ENCODE results near the gene MOB1B. TPM values are rescaled to one million over a fixed set of nuclear protein-coding genes. Genes with fewer than 3 reads are reported as not detected.

MOB1B gene
- total and polyA plus RNA-seq, 2 experiments from 2014 or later: 7.9 to 30.2 TPM

DNA sequence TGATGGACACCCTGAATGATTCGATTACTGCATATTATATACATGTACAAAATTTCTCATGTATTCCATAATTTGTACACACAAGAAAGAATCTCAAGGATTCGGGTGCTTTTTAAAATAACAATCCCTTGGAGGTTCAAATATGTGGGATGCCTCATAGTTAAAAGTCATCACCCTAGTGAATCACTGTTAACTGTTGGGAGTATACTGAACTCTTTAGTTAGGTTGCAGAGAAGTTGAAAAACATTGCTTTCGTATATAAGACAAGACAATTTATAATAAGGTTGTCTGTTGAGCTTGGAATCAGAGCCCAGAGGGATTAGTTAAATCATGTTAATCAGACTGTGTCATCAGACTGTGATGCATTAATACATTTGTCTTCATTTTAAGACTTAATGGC is 106.9 kb downstream of the MOB1B start:
- Histone ChIP-seq H3F3A (replicated peaks; ENCODE audit: low read depth) (no peaks in the 10 kb centered on the region), H3K4me2 (no peak overlapping the region), H4K20me1 (replicated peaks; ENCODE audit: insufficient read depth) (peaks cover 6% of the 10 kb centered on the region; the same call in 1 of the 2 replicates), H3K27ac (ENCODE audit: low read depth) (no peak overlapping the region), H3K27me3 (ENCODE audit: insufficient read depth) (no peaks in the 10 kb centered on the region), H2AFZ (no peak overlapping the region), H3K4me3 (no peak overlapping the region), H3K36me3 (ENCODE audit: insufficient read depth) (no peaks in the 10 kb centered on the region; the same call in 1 of the 2 replicates), H3K9me2 (ENCODE audit: insufficient read depth) (no peaks in the 10 kb centered on the region), H3K4me1 (ENCODE audit: insufficient read depth) (peaks cover 15% of the 10 kb centered on the region), H3K79me2 (replicated peaks; ENCODE audit: insufficient read depth) (peaks cover 56% of the 10 kb centered on the region)
- H3K9me3 Mint-ChIP-seq: peaks cover 20% of the 10 kb centered on the region
- no peak for DNase-seq (ENCODE audit: low spot score)
- TF ChIP-seq POLR2AphosphoS5 (IDR thresholded peaks at IDR 0.05; ENCODE audit: low read depth) (no peak), STAT1 (IDR thresholded peaks at IDR 0.05; ENCODE audit: unreplicated experiment) (no peak)
- no peak overlapping the region for H3K27ac Mint-ChIP-seq
- H3K4me3 Mint-ChIP-seq: no peak overlapping the region
- peaks cover 31% of the 10 kb centered on the region for H3K4me1 Mint-ChIP-seq
- no peak for ATAC-seq
- H3K27me3 Mint-ChIP-seq (ENCODE audit: insufficient read depth, low read depth, poor library complexity): peaks cover 10% of the 10 kb centered on the region
- peaks cover 32% of the 10 kb centered on the region for H3K36me3 Mint-ChIP-seq (ENCODE audit: low read depth)

DNA sequence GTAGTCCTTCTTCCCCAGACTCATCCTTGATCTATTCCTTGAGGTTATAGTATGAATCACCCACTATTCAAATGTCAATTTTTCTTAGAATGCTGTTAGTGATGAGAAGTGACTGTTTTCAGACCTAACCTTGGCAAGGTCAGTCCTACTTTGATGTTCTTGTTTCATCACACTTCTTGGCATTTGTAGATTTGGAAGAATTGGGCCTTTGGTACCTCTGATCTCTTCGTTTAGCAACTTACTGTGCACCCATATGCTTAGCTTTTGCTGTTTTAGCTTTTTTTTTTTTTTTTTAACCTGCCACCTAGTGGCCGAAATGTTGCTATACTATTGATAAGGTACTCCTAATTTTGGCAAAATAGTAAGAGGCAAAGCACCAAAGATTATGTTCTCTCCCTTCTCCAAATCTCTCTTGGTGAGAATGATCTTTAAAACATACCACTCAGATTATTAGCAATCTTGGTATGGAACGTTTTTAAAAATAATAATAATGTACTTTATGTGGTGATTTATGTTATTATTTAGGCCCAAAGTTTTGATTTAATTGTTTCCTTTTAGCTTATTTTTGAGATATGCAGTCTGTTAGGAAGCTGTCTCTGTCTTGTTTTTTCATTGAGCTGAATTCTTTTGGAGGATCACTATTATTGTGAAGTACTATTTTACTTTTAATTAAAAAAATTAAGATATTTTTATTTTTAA is 107.9 kb downstream of the MOB1B start:
- Mint-ChIP-seq H3K27ac (no peak overlapping the region), H3K4me1 (peaks cover 22% of the 10 kb centered on the region), H3K27me3 (ENCODE audit: insufficient read depth, low read depth, poor library complexity) (peaks cover 6% of the 10 kb centered on the region), H3K4me3 (no peak overlapping the region), H3K9me3 (peaks cover 30% of the 10 kb centered on the region), H3K36me3 (ENCODE audit: low read depth) (peaks cover 41% of the 10 kb centered on the region)
- no peak overlapping the region for H2AFZ ChIP-seq
- H3K4me3 ChIP-seq: no peak overlapping the region
- H3K79me2 ChIP-seq (replicated peaks; ENCODE audit: insufficient read depth): peaks cover 46% of the 10 kb centered on the region
- no peaks in the 10 kb centered on the region for H3K9me2 ChIP-seq (ENCODE audit: insufficient read depth)
- no peak overlapping the region for H3K4me2 ChIP-seq
- DNase-seq (ENCODE audit: low spot score) (peak; percentile 77), ATAC-seq (peak; percentile 59)
- no peaks in the 10 kb centered on the region for H3F3A ChIP-seq (replicated peaks; ENCODE audit: low read depth)
- no peak overlapping the region for H3K27ac ChIP-seq (ENCODE audit: low read depth)
- no peaks in the 10 kb centered on the region for H3K27me3 ChIP-seq (ENCODE audit: insufficient read depth)
- peaks cover 6% of the 10 kb centered on the region; the same call in 1 of the 2 replicates for H4K20me1 ChIP-seq (replicated peaks; ENCODE audit: insufficient read depth)
- no peaks in the 10 kb centered on the region; the same call in 1 of the 2 replicates for H3K36me3 ChIP-seq (ENCODE audit: insufficient read depth)
- 0 out of 2 replicates have a peak, but pooled peaks cover 5% of the 10 kb centered on the region for H3K4me1 ChIP-seq (ENCODE audit: insufficient read depth)
- TF ChIP-seq CREB1 (CRISPR knock-in tag; IDR thresholded peaks at IDR 0.05; ENCODE audit: low read depth): no peak
- peak; percentile 48 to 91 for TF ChIP-seq CTCF (conservative IDR thresholded peaks at IDR 0.05; ENCODE audit: low read depth in 2 of 2)

DNA sequence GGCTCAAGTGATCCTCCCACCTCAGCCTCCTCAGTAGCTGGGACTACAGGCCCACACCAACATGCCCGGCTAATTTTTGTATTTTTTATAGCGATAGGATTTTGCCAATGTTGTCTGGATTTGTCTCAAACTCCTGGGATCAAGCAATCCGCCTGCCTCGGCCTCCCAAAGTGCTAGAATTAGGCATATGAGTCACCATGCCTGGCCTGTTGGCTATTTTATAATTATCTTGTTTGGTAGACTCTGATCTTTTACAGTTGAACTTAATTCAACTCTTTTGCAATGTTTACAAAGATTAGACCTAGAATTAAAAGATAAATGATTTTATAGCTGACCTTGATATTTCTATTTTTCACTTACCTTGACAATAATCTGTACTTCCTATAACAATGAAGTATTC is 109.3 kb downstream of the MOB1B start:
- Mint-ChIP-seq H3K4me1 (peaks cover 20% of the 10 kb centered on the region), H3K9me3 (peaks cover 38% of the 10 kb centered on the region), H3K36me3 (ENCODE audit: low read depth) (peaks cover 51% of the 10 kb centered on the region), H3K27ac (no peak overlapping the region), H3K27me3 (ENCODE audit: insufficient read depth, low read depth, poor library complexity) (peaks cover 6% of the 10 kb centered on the region), H3K4me3 (no peak overlapping the region)
- Histone ChIP-seq H3K27ac (ENCODE audit: low read depth) (no peak overlapping the region), H3K4me1 (ENCODE audit: insufficient read depth) (0 out of 2 replicates have a peak, but pooled peaks cover 5% of the 10 kb centered on the region), H3K36me3 (ENCODE audit: insufficient read depth) (no peaks in the 10 kb centered on the region; the same call in 1 of the 2 replicates), H3K27me3 (ENCODE audit: insufficient read depth) (no peaks in the 10 kb centered on the region), H3K4me2 (no peak overlapping the region), H3K4me3 (no peak overlapping the region), H3K79me2 (replicated peaks; ENCODE audit: insufficient read depth) (peaks cover 36% of the 10 kb centered on the region), H3K9me2 (ENCODE audit: insufficient read depth) (no peaks in the 10 kb centered on the region), H2AFZ (no peak overlapping the region), H3F3A (replicated peaks; ENCODE audit: low read depth) (no peaks in the 10 kb centered on the region), H4K20me1 (replicated peaks; ENCODE audit: insufficient read depth) (peaks cover 6% of the 10 kb centered on the region)
- DNase-seq (ENCODE audit: low spot score) (no peak), ATAC-seq (no peak)
- TF ChIP-seq ZNF114 (CRISPR knock-in tag; IDR thresholded peaks at IDR 0.05) (no peak), EZH2phosphoT487 (IDR thresholded peaks at IDR 0.05; ENCODE audit: unreplicated experiment) (no peak), ZNF331 (CRISPR knock-in tag; IDR thresholded peaks at IDR 0.05; ENCODE audit: low read depth) (no peak), JUNB (IDR thresholded peaks at IDR 0.05; ENCODE audit: unreplicated experiment) (no peak), NANOG (IDR thresholded peaks at IDR 0.05; ENCODE audit: borderline replicate concordance) (no peak)
- TF ChIP-seq, protein P1, sequence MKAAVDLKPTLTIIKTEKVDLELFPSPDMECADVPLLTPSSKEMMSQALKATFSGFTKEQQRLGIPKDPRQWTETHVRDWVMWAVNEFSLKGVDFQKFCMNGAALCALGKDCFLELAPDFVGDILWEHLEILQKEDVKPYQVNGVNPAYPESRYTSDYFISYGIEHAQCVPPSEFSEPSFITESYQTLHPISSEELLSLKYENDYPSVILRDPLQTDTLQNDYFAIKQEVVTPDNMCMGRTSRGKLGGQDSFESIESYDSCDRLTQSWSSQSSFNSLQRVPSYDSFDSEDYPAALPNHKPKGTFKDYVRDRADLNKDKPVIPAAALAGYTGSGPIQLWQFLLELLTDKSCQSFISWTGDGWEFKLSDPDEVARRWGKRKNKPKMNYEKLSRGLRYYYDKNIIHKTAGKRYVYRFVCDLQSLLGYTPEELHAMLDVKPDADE (IDR thresholded peaks at IDR 0.05): no peak
- TF ChIP-seq, protein P2, sequence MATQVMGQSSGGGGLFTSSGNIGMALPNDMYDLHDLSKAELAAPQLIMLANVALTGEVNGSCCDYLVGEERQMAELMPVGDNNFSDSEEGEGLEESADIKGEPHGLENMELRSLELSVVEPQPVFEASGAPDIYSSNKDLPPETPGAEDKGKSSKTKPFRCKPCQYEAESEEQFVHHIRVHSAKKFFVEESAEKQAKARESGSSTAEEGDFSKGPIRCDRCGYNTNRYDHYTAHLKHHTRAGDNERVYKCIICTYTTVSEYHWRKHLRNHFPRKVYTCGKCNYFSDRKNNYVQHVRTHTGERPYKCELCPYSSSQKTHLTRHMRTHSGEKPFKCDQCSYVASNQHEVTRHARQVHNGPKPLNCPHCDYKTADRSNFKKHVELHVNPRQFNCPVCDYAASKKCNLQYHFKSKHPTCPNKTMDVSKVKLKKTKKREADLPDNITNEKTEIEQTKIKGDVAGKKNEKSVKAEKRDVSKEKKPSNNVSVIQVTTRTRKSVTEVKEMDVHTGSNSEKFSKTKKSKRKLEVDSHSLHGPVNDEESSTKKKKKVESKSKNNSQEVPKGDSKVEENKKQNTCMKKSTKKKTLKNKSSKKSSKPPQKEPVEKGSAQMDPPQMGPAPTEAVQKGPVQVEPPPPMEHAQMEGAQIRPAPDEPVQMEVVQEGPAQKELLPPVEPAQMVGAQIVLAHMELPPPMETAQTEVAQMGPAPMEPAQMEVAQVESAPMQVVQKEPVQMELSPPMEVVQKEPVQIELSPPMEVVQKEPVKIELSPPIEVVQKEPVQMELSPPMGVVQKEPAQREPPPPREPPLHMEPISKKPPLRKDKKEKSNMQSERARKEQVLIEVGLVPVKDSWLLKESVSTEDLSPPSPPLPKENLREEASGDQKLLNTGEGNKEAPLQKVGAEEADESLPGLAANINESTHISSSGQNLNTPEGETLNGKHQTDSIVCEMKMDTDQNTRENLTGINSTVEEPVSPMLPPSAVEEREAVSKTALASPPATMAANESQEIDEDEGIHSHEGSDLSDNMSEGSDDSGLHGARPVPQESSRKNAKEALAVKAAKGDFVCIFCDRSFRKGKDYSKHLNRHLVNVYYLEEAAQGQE (IDR thresholded peaks at IDR 0.05; ENCODE audit: unreplicated experiment): no peak

All from GM23338 (cell line).